Measurements from ENCODE around the gene MED15.

Gene MED15

GRCh38 chr22:20559174-20559760 lies 51.9 kb downstream of the MED15 start:
- peaks cover 69% of the 10 kb centered on the region for H3K4me1 Mint-ChIP-seq
- no peaks in the 10 kb centered on the region for H3K27me3 Mint-ChIP-seq
- H3K27ac Mint-ChIP-seq (ENCODE audit: low read depth) = peak overlapping the region; percentile 94
- no peak overlapping the region for H3K4me3 Mint-ChIP-seq
- ATAC-seq (replicated peaks; ENCODE audit: extremely low read depth, poor library complexity, severe bottlenecking) = no peak
- H3K9me3 Mint-ChIP-seq = peaks cover 11% of the 10 kb centered on the region
- DNase-seq (ENCODE audit: low spot score in 2 of 2) = no peak
- H3K36me3 Mint-ChIP-seq (ENCODE audit: insufficient read depth) = peaks cover 68% of the 10 kb centered on the region

- DNase-seq (ENCODE audit: low spot score in 2 of 2) (no peak), ATAC-seq (replicated peaks; ENCODE audit: extremely low read depth, poor library complexity, severe bottlenecking) (no peak)
- H3K27ac Mint-ChIP-seq (ENCODE audit: low read depth) = peak overlapping the region; percentile 22
- peaks cover 11% of the 10 kb centered on the region for H3K9me3 Mint-ChIP-seq
- H3K4me3 Mint-ChIP-seq = no peak overlapping the region
- peaks cover 76% of the 10 kb centered on the region for H3K4me1 Mint-ChIP-seq
- H3K27me3 Mint-ChIP-seq = no peaks in the 10 kb centered on the region
- peaks cover 70% of the 10 kb centered on the region for H3K36me3 Mint-ChIP-seq (ENCODE audit: insufficient read depth)
These were observed 53.3 kb downstream of the MED15 start for GRCh38 chr22:20560716-20561115.

- no peak for DNase-seq (ENCODE audit: low spot score in 2 of 2)
- H3K9me3 Mint-ChIP-seq = peaks cover 11% of the 10 kb centered on the region
- H3K27me3 Mint-ChIP-seq = no peaks in the 10 kb centered on the region
- peaks cover 76% of the 10 kb centered on the region for H3K4me1 Mint-ChIP-seq
- peaks cover 71% of the 10 kb centered on the region for H3K36me3 Mint-ChIP-seq (ENCODE audit: insufficient read depth)
- no peak overlapping the region for H3K27ac Mint-ChIP-seq (ENCODE audit: low read depth)
- H3K4me3 Mint-ChIP-seq = no peak overlapping the region
- ATAC-seq (replicated peaks; ENCODE audit: extremely low read depth, poor library complexity, severe bottlenecking) = no peak
These were observed 54.5 kb downstream of the MED15 start for GRCh38 chr22:20561882-20562281.

- H3K27me3 Mint-ChIP-seq = no peaks in the 10 kb centered on the region
- H3K4me3 Mint-ChIP-seq = no peak overlapping the region
- H3K4me1 Mint-ChIP-seq = peaks cover 76% of the 10 kb centered on the region
- peaks cover 11% of the 10 kb centered on the region for H3K9me3 Mint-ChIP-seq
- peaks cover 74% of the 10 kb centered on the region for H3K36me3 Mint-ChIP-seq (ENCODE audit: insufficient read depth)
- DNase-seq (ENCODE audit: low spot score in 2 of 2) (no peak), ATAC-seq (replicated peaks; ENCODE audit: extremely low read depth, poor library complexity, severe bottlenecking) (no peak)
- peak overlapping the region; percentile 72 for H3K27ac Mint-ChIP-seq (ENCODE audit: low read depth)
These were observed 55.4 kb downstream of the MED15 start for GRCh38 chr22:20562607-20563465.

- peak overlapping the region; percentile 82 for H3K4me3 Mint-ChIP-seq
- no peak for DNase-seq (ENCODE audit: low spot score in 2 of 2)
- no peak for ATAC-seq (replicated peaks; ENCODE audit: extremely low read depth, poor library complexity, severe bottlenecking)
- peaks cover 76% of the 10 kb centered on the region for H3K4me1 Mint-ChIP-seq
- peaks cover 10% of the 10 kb centered on the region for H3K9me3 Mint-ChIP-seq
- H3K36me3 Mint-ChIP-seq (ENCODE audit: insufficient read depth) = peaks cover 73% of the 10 kb centered on the region
- H3K27ac Mint-ChIP-seq (ENCODE audit: low read depth) = peak overlapping the region; percentile 72
- H3K27me3 Mint-ChIP-seq = no peaks in the 10 kb centered on the region
These were observed 56.1 kb downstream of the MED15 start for GRCh38 chr22:20563466-20563906.

GRCh38 chr22:20563941-20564371 lies 56.5 kb downstream of the MED15 start:
- Mint-ChIP-seq H3K4me3 (peak overlapping the region; percentile 82), H3K27ac (ENCODE audit: low read depth) (peak overlapping the region; percentile 72), H3K4me1 (peaks cover 76% of the 10 kb centered on the region), H3K27me3 (no peaks in the 10 kb centered on the region), H3K36me3 (ENCODE audit: insufficient read depth) (peaks cover 73% of the 10 kb centered on the region), H3K9me3 (peaks cover 5% of the 10 kb centered on the region)
- DNase-seq (ENCODE audit: low spot score in 2 of 2) (no peak), ATAC-seq (replicated peaks; ENCODE audit: extremely low read depth, poor library complexity, severe bottlenecking) (no peak)

GRCh38 chr22:20565079-20565734 lies 57.8 kb downstream of the MED15 start:
- DNase-seq (ENCODE audit: low spot score in 2 of 2) = no peak
- ATAC-seq (replicated peaks; ENCODE audit: extremely low read depth, poor library complexity, severe bottlenecking) = no peak
- no peaks in the 10 kb centered on the region for H3K9me3 Mint-ChIP-seq
- H3K27me3 Mint-ChIP-seq = no peaks in the 10 kb centered on the region
- peak overlapping the region; percentile 82 for H3K4me3 Mint-ChIP-seq
- peak overlapping the region; percentile 94 for H3K27ac Mint-ChIP-seq (ENCODE audit: low read depth)
- H3K4me1 Mint-ChIP-seq = peaks cover 80% of the 10 kb centered on the region
- H3K36me3 Mint-ChIP-seq (ENCODE audit: insufficient read depth) = peaks cover 74% of the 10 kb centered on the region

- H3K4me3 Mint-ChIP-seq = peak overlapping the region; percentile 82
- DNase-seq (ENCODE audit: low spot score in 2 of 2) (no peak), ATAC-seq (replicated peaks; ENCODE audit: extremely low read depth, poor library complexity, severe bottlenecking) (no peak)
- H3K4me1 Mint-ChIP-seq = peaks cover 86% of the 10 kb centered on the region
- H3K27me3 Mint-ChIP-seq = no peaks in the 10 kb centered on the region
- peaks cover 72% of the 10 kb centered on the region for H3K36me3 Mint-ChIP-seq (ENCODE audit: insufficient read depth)
- H3K9me3 Mint-ChIP-seq = no peaks in the 10 kb centered on the region
- peak overlapping the region; percentile 94 for H3K27ac Mint-ChIP-seq (ENCODE audit: low read depth)
These were observed 58.4 kb downstream of the MED15 start for GRCh38 chr22:20565761-20566160.

GRCh38 chr22:20566420-20567260 lies 59.2 kb downstream of the MED15 start:
- Mint-ChIP-seq H3K36me3 (ENCODE audit: insufficient read depth) (peaks cover 75% of the 10 kb centered on the region), H3K27ac (ENCODE audit: low read depth) (peak overlapping the region; percentile 94), H3K9me3 (no peaks in the 10 kb centered on the region), H3K27me3 (no peaks in the 10 kb centered on the region), H3K4me1 (peaks cover 87% of the 10 kb centered on the region), H3K4me3 (peak overlapping the region; percentile 82)
- ATAC-seq (replicated peaks; ENCODE audit: extremely low read depth, poor library complexity, severe bottlenecking) (peak; percentile 64), DNase-seq (ENCODE audit: low spot score in 2 of 2) (peak; percentile 48 to 76)

- H3K27me3 Mint-ChIP-seq = no peaks in the 10 kb centered on the region
- H3K9me3 Mint-ChIP-seq = no peaks in the 10 kb centered on the region
- no peak for ATAC-seq (replicated peaks; ENCODE audit: extremely low read depth, poor library complexity, severe bottlenecking)
- H3K36me3 Mint-ChIP-seq (ENCODE audit: insufficient read depth) = peaks cover 76% of the 10 kb centered on the region
- H3K27ac Mint-ChIP-seq (ENCODE audit: low read depth) = peak overlapping the region; percentile 94
- peaks cover 91% of the 10 kb centered on the region for H3K4me1 Mint-ChIP-seq
- DNase-seq (ENCODE audit: low spot score in 2 of 2) = no peak
- peak overlapping the region; percentile 82 for H3K4me3 Mint-ChIP-seq
These were observed 60.0 kb downstream of the MED15 start for GRCh38 chr22:20567371-20567847.

- Mint-ChIP-seq H3K36me3 (ENCODE audit: insufficient read depth) (peaks cover 75% of the 10 kb centered on the region), H3K4me3 (peak overlapping the region; percentile 82), H3K27ac (ENCODE audit: low read depth) (peak overlapping the region; percentile 90), H3K9me3 (no peaks in the 10 kb centered on the region), H3K4me1 (peaks cover 87% of the 10 kb centered on the region), H3K27me3 (no peaks in the 10 kb centered on the region)
- no peak for ATAC-seq (replicated peaks; ENCODE audit: extremely low read depth, poor library complexity, severe bottlenecking)
- DNase-seq (ENCODE audit: low spot score in 2 of 2) = no peak
These were observed 60.6 kb downstream of the MED15 start for GRCh38 chr22:20567993-20568417.

All from central memory CD8-positive, alpha-beta T cell (primary cell).